ENCODE data around the gene IGF2.

DNA sequence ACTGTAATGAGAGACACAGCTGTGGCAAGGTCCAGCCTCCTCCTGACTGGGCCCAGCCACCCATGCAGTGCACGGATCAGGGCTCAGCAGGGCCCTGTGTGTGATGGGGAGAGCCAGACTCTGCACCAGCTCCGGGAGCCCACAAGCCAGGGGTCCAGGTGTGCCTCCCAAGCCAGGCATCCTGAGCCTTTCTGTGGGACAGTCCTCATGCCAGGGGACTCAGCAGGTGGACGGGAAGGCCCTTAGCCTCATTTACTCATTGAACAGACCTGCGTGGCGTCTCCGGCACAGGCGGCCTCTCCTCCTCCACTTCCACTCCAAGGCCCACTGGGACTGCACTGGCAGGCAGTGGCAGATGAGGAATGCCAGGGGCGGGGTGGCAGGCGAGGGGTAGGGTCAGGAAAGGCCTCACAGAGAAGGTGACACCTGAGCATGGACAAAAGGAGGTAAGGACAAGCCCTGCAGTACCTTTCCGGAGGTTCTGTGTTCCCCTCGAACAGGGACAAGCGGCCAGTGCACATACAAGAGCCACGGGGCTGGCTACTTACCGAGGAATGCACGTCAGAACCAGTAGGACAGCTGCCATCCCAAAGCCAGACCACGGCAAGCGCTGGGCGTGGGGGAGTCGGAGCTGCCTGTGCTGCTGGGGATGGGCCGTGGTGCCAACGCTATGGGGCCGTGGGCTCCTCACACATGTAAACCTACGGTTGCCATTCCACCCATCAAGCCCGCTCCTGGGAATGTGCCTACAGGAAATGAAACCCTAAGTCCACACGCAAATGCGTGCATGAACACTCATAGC, 52.7 kb downstream of the IGF2 start:
- TF ChIP-seq POLR2AphosphoS5 (IDR thresholded peaks at IDR 0.05; ENCODE audit: low read depth, low read length) (no peak), TAF1 (IDR thresholded peaks at IDR 0.05; ENCODE audit: borderline replicate concordance, low read depth, low read length) (no peak), POLR2A (IDR thresholded peaks at IDR 0.05; ENCODE audit: low read depth, low read length) (no peak)

All from GM12892 (cell line).